Measurements from ENCODE around the gene TCF12.

DNA sequence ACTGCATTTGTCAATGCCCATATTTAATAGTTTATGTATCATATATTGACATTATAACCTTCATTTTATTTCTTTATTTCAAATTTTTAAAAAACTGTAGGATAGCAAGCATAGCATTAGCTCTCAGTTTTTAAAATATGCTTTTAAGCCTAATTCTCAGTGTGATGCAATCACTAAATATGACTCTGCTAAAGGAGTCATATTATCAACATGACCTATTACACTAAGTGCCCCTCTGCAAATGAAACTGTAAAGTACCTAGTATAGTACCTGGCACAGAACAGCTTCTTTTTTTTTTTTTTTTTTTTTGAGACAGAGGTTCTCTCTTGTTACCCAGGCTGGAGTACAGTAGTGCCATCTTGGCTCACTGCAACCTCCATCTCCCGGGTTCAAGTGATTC lies 278.4 kb downstream of the TCF12 start:
- TF ChIP-seq SUZ12 (IDR thresholded peaks at IDR 0.05; ENCODE audit: extremely low read depth, insufficient read depth, insufficient read length) = no peak
- TF ChIP-seq YY1 (IDR thresholded peaks at IDR 0.05; ENCODE audit: insufficient read depth, insufficient read length) = no peak
